Superior temporal gyrus (tissue), 1 donor: Measurements from ENCODE around the gene CDC45.

Experiments
- DNase-seq: peaks from one replicate; pipeline ENCODE4 v3.0.0-alpha.2; 2016; ENCODE audit errors: extremely low spot score

CDC45 gene

GRCh38 chr22:19565382-19566278 lies 85.9 kb downstream of the CDC45 start:
- no peak for DNase-seq

- no peak for DNase-seq
Measured at GRCh38 chr22:19566279-19567156, 86.8 kb downstream of the CDC45 start.

DNA sequence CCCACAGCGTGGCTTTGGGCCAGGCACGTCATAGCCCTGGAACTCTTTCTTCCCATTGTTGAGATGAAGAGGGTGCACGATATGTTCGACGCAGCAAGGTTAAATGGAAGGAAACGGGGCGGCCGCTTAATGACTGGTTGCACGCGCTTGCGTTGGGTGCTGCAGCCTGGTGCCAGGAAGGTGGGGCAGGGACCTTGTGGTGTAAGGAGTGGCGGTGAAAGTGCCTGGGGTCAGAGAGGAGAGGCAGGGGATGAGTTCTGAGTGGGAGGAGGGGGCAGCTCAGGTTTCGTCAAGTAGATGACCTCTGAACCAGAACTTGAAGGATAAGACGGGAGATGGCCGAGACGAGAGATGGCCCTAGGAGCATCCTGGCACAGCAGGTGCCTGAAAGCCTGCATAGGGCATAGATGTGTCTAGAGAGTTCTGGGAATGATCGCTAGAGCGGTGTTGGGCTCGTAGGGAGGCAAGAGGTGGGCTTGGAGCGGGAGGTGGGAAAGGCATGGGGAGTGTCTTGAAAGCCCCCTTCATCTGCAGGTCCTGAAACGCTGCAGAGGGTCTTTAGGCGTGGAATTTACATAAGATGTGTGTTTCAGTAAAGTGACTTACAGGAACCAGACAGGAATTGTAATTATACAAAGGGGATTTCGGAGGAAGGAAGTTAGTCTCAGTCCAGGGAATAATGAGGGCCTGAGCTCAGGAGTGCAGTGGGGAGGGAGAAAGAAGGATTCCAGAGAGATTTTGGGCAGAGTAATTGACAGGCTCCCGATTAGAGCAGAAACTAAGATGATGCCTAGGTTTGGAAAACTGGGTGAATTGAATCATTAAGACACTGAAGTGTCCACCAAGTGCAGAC lies 87.7 kb downstream of the CDC45 start:
- DNase-seq, result no peak

DNA sequence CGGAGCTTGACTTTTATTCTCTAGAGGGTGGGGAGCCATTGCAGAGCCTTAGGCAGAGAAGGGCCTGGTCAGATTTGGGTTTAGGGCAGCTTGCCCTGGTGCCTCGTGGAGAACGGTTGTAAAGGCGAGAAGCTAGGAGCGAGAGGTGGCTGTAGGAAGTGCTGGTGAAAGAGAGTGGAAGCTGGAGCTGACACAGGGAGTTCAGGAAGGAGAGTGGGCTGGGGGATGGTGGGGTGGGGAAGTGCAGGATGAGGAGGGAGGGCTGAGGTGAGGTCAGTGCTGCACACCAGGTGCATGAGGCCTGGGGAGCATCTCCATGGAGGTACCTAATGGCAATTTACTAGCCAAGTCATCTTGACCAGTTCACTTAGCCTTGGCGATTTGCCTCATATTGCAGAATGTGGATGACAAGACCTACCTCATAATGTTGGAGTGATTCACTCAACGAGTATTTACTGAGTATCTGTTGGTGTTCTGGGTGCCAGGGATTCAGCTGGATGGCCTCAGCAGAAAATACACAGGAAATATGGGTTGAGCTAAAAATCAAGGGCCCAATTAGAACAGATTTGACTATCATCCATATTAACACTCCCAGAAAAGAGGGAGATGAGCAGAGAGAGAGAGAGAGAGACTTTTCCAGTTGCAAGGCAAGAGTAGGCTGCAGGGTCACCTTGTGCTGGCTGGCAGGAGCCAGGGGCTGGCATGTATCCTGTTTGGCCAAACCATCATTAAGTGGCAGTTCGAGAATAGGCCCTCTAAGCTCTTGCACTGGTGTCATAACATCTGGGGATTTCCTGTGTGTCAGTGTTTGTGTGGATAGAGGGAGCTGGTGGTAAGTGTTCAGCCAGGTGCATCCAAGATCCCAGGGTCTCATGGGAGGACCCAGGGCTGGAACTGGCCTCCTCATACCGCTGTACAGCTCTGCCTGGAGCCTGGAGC lies 88.9 kb downstream of the CDC45 start:
- no peak for DNase-seq

DNA sequence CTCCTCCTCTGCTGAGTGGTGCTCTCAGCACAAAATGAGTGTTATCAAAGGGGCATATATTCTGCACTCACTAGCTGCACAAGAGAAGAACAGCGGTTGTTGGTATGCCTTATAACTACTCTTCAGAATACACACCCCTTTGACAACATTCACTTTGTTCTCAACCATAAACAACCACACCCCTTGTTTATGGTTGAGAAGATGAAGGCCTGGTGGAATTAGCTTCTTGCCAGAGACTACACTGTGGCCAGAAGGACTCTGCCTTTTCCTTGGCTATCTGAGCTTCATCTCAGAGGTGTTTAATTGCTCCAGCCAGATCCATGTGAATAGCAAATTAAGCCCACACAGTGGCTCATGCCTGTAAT lies 89.5 kb downstream of the CDC45 start:
- no peak for DNase-seq

- DNase-seq, result no peak
Measured at GRCh38 chr22:19569976-19570375, 90.3 kb downstream of the CDC45 start.
